GM23338 (cell line): ENCODE results near the gene DISP3.

Experiments used
- CREB1 ChIP-seq: fragments of 250-450 bp; sonication (Bioruptor Pico); IDR thresholded peaks from 2 replicates; pipeline ENCODE4 v1.5.0; 2020; ENCODE audit warnings: low read depth, mild to moderate bottlenecking, moderate library complexity
- EZH2 ChIP-seq: fragments of 200-600 bp; sonication (generic); IDR thresholded peaks from one replicate; pipeline ENCODE4 v1.8.0; 2017; ENCODE audit warnings: antibody characterized with exemption, mild to moderate bottlenecking, low read depth; ENCODE audit not compliant: unreplicated experiment
- EZH2phosphoT487 ChIP-seq: fragments of 200-600 bp; sonication (generic); IDR thresholded peaks from one replicate; pipeline ENCODE4 v1.8.1; 2018; ENCODE audit warnings: antibody characterized with exemption; ENCODE audit not compliant: unreplicated experiment
- JUNB ChIP-seq: IDR thresholded peaks from one replicate; pipeline ENCODE4 v1.6.1; 2016; ENCODE audit warnings: antibody characterized with exemption; ENCODE audit not compliant: unreplicated experiment
- POLR2AphosphoS5 ChIP-seq: IDR thresholded peaks from 2 replicates; pipeline ENCODE4 v1.6.1; 2016; ENCODE audit warnings: antibody characterized with exemption, low read depth
- TF ChIP-seq, protein P1 (sequence below), 2 experiments: fragments of 200-600 bp in 1 of 2; sonication (generic) in 1 of 2; conservative IDR thresholded peaks; 2 replicates each; pipeline versions ENCODE4 v1.5.1 to v1.6.1; 2016 to 2017; ENCODE audit warnings: antibody characterized with exemption in 2 of 2, low read depth in 2 of 2, mild to moderate bottlenecking in 2 of 2, moderate library complexity in 1 of 2
- TF ChIP-seq, protein P2 (sequence below): IDR thresholded peaks from one replicate; pipeline ENCODE4 v1.6.1; 2018; ENCODE audit warnings: antibody characterized with exemption; ENCODE audit not compliant: unreplicated experiment
- TF ChIP-seq, protein P3 (sequence below): IDR thresholded peaks from 2 replicates; pipeline ENCODE4 v1.6.1; 2016; ENCODE audit warnings: antibody characterized with exemption

DNA sequence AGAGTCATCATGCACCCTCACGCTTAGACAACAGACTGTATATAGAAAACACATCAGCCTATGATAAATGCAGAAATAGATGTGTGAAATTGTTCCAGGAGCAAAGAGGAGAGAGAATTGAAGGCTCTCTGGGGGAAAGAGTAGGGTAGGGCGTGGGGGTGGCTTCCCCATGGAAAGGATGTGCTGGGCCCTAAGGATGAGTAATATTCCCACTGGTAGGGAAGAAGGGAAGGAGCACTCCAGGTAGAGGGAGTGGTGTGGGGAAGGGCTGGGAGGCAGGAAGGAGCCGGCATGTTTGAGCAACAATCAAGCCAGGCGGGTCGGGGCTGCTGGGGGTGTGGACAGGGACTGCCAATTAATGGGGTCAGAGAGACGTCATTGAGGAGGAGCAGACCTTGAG, 10.1 kb upstream of the DISP3 start:
- no peak for TF ChIP-seq POLR2AphosphoS5
- TF ChIP-seq, protein P1, sequence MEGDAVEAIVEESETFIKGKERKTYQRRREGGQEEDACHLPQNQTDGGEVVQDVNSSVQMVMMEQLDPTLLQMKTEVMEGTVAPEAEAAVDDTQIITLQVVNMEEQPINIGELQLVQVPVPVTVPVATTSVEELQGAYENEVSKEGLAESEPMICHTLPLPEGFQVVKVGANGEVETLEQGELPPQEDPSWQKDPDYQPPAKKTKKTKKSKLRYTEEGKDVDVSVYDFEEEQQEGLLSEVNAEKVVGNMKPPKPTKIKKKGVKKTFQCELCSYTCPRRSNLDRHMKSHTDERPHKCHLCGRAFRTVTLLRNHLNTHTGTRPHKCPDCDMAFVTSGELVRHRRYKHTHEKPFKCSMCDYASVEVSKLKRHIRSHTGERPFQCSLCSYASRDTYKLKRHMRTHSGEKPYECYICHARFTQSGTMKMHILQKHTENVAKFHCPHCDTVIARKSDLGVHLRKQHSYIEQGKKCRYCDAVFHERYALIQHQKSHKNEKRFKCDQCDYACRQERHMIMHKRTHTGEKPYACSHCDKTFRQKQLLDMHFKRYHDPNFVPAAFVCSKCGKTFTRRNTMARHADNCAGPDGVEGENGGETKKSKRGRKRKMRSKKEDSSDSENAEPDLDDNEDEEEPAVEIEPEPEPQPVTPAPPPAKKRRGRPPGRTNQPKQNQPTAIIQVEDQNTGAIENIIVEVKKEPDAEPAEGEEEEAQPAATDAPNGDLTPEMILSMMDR (conservative IDR thresholded peaks at IDR 0.05; ENCODE audit: low read depth in 2 of 2) = no peak
- TF ChIP-seq CREB1 (CRISPR knock-in tag) = no peak
- TF ChIP-seq, protein P2, sequence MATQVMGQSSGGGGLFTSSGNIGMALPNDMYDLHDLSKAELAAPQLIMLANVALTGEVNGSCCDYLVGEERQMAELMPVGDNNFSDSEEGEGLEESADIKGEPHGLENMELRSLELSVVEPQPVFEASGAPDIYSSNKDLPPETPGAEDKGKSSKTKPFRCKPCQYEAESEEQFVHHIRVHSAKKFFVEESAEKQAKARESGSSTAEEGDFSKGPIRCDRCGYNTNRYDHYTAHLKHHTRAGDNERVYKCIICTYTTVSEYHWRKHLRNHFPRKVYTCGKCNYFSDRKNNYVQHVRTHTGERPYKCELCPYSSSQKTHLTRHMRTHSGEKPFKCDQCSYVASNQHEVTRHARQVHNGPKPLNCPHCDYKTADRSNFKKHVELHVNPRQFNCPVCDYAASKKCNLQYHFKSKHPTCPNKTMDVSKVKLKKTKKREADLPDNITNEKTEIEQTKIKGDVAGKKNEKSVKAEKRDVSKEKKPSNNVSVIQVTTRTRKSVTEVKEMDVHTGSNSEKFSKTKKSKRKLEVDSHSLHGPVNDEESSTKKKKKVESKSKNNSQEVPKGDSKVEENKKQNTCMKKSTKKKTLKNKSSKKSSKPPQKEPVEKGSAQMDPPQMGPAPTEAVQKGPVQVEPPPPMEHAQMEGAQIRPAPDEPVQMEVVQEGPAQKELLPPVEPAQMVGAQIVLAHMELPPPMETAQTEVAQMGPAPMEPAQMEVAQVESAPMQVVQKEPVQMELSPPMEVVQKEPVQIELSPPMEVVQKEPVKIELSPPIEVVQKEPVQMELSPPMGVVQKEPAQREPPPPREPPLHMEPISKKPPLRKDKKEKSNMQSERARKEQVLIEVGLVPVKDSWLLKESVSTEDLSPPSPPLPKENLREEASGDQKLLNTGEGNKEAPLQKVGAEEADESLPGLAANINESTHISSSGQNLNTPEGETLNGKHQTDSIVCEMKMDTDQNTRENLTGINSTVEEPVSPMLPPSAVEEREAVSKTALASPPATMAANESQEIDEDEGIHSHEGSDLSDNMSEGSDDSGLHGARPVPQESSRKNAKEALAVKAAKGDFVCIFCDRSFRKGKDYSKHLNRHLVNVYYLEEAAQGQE = no peak
- no peak for TF ChIP-seq EZH2phosphoT487
- TF ChIP-seq EZH2 = no peak
- TF ChIP-seq, protein P3, sequence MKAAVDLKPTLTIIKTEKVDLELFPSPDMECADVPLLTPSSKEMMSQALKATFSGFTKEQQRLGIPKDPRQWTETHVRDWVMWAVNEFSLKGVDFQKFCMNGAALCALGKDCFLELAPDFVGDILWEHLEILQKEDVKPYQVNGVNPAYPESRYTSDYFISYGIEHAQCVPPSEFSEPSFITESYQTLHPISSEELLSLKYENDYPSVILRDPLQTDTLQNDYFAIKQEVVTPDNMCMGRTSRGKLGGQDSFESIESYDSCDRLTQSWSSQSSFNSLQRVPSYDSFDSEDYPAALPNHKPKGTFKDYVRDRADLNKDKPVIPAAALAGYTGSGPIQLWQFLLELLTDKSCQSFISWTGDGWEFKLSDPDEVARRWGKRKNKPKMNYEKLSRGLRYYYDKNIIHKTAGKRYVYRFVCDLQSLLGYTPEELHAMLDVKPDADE = no peak
- TF ChIP-seq JUNB = no peak
